WERI-Rb-1 (cell line): ENCODE measurements around the gene STAT4.

Experiments used
- DNase-seq: peaks from one replicate; pipeline ENCODE4 v3.0.0-alpha.2; 2020
- H3K27ac ChIP-seq: fragments of 250-450 bp; sonication (Bioruptor Pico); 2 replicates; pipeline ENCODE4 v1.5.1; 2020; ENCODE audit warnings: mild to moderate bottlenecking, moderate library complexity
- H3K27me3 ChIP-seq: fragments of 250-450 bp; sonication (Bioruptor Pico); 2 replicates; pipeline ENCODE4 v1.5.1; 2021; ENCODE audit warnings: mild to moderate bottlenecking, low read depth, moderate library complexity; ENCODE audit not compliant: insufficient read depth, severe bottlenecking
- H3K36me3 ChIP-seq: fragments of 250-450 bp; sonication (Bioruptor Pico); 2 replicates; pipeline ENCODE4 v1.5.1; 2020; ENCODE audit warnings: mild to moderate bottlenecking, moderate library complexity
- H3K4me3 ChIP-seq: 2 replicates; pipeline ENCODE4 v1.5.1; 2011; ENCODE audit warnings: low read depth, mild to moderate bottlenecking, control low read depth, low read length
- H3K9me3 ChIP-seq: fragments of 250-450 bp; sonication (Bioruptor Pico); 2 replicates; pipeline ENCODE4 v1.5.1; 2021; ENCODE audit warnings: mild to moderate bottlenecking, moderate library complexity; ENCODE audit not compliant: severe bottlenecking
- TF ChIP-seq, protein P1 (sequence below): IDR thresholded peaks from 2 replicates; pipeline ENCODE4 v1.5.1; 2011; ENCODE audit warnings: low read depth, mild to moderate bottlenecking, control low read depth, inconsistent platforms, low read length

The STAT4 gene

GRCh38 chr2:191158193-191158592, 7.4 kb upstream of the STAT4 start:
- TF ChIP-seq, protein P1, sequence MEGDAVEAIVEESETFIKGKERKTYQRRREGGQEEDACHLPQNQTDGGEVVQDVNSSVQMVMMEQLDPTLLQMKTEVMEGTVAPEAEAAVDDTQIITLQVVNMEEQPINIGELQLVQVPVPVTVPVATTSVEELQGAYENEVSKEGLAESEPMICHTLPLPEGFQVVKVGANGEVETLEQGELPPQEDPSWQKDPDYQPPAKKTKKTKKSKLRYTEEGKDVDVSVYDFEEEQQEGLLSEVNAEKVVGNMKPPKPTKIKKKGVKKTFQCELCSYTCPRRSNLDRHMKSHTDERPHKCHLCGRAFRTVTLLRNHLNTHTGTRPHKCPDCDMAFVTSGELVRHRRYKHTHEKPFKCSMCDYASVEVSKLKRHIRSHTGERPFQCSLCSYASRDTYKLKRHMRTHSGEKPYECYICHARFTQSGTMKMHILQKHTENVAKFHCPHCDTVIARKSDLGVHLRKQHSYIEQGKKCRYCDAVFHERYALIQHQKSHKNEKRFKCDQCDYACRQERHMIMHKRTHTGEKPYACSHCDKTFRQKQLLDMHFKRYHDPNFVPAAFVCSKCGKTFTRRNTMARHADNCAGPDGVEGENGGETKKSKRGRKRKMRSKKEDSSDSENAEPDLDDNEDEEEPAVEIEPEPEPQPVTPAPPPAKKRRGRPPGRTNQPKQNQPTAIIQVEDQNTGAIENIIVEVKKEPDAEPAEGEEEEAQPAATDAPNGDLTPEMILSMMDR: no peak
- no peaks in the 10 kb centered on the region for H3K9me3 ChIP-seq
- no peaks in the 10 kb centered on the region for H3K36me3 ChIP-seq
- H3K27ac ChIP-seq: no peak overlapping the region
- no peaks in the 10 kb centered on the region for H3K27me3 ChIP-seq
- H3K4me3 ChIP-seq: no peak overlapping the region
- no peak for DNase-seq

DNA sequence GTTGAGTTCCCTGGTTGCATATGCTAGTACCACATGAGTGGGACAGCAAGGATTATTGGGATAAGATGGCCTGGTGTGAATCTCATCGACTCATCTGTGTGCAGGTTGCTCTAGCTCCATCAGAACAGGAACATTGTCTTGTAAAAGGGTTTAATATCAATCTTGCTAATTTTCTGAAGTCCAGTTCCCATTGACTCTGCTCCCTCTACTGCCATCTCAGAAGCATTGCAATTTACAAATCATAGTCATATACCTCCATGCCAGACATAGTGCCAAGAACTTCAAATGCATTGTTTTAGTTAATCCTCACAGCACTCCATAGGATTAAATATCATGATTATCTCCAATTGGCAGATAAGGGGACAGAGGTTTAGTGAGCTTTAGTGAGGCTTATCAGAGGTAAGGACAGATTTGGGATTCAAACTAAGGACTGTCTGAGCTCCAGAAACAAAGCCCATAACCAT, 4.8 kb upstream of the STAT4 start:
- no peak overlapping the region for H3K27ac ChIP-seq
- TF ChIP-seq, protein P1: peak; percentile 45; the same call in 1 of the 2 replicates

GRCh38 chr2:191153716-191154115, 2.9 kb upstream of the STAT4 start:
- no peaks in the 10 kb centered on the region for H3K9me3 ChIP-seq
- H3K36me3 ChIP-seq: no peaks in the 10 kb centered on the region
- TF ChIP-seq, protein P1: no peak
- no peak overlapping the region for H3K4me3 ChIP-seq
- no peak for DNase-seq
- no peaks in the 10 kb centered on the region for H3K27me3 ChIP-seq
- H3K27ac ChIP-seq: no peak overlapping the region

More for the DNA sequence above, 4.8 kb upstream of the STAT4 start:
- no peak overlapping the region; the same call in 1 of the 2 replicates for H3K4me3 ChIP-seq
- no peaks in the 10 kb centered on the region for H3K27me3 ChIP-seq
- no peaks in the 10 kb centered on the region for H3K9me3 ChIP-seq
- no peaks in the 10 kb centered on the region for H3K36me3 ChIP-seq
- DNase-seq: peak; percentile 19

DNA sequence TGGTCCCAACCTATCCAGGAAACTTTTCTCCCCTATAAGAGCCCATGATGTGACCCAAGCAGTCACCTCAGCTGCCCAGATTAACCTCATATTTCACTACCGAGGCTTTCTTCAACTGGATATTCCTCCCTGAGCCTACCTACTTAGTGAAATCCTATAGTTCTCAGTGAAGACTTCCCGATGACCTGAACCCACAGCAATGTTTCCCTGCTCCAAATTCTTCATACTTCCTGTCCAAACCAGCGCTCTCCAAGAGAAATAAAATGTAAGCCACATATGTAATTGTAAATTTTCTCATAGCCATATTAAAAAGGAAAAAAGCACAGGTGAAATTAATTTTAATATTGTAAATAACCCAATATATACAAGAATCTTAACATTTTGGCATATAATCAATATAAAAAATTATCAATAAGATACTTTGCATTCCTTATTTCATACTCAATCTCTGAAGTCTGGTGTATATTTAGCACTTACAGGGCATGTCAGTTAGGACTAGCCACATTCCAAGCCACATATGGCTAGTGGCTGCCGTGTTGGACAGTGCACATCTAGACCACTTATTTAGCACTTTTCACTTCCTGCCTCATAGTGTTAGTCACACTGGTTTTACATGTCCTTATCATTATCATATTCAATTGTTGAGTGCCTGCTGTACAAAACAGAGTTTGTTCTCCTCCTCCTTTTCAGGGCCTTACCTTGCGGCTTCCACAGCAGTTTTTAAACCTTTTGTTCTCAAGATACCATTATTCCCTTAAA, 1.9 kb upstream of the STAT4 start:
- Histone ChIP-seq H3K27ac (no peak overlapping the region), H3K9me3 (no peaks in the 10 kb centered on the region), H3K4me3 (no peak overlapping the region), H3K27me3 (no peaks in the 10 kb centered on the region), H3K36me3 (no peaks in the 10 kb centered on the region)
- TF ChIP-seq, protein P1: no peak
- DNase-seq: peak; percentile 21

DNA sequence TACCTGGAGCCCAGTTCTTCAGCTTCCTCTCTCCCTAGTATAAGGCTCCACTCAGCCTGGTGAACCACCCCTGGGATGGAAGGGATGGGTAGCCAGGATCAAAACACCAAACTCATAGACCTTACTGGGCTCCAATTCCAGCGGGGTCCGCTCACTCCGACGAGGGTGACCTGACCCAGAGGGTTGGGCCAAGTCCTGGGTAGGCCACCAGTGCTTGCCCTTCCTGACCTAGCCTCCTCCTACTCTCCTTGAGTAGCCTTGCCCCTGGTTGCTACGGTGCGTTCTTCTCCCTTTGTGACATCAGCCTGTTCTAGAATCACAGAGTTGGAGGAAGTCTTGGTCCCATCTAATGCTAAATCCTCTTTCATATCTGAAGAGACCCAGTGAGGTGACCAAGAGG, 537 bp upstream of the STAT4 start:
- Histone ChIP-seq H3K9me3 (no peaks in the 10 kb centered on the region), H3K27me3 (no peaks in the 10 kb centered on the region), H3K27ac (no peak overlapping the region), H3K4me3 (no peak overlapping the region), H3K36me3 (no peaks in the 10 kb centered on the region)
- TF ChIP-seq, protein P1: no peak
- no peak for DNase-seq

DNA sequence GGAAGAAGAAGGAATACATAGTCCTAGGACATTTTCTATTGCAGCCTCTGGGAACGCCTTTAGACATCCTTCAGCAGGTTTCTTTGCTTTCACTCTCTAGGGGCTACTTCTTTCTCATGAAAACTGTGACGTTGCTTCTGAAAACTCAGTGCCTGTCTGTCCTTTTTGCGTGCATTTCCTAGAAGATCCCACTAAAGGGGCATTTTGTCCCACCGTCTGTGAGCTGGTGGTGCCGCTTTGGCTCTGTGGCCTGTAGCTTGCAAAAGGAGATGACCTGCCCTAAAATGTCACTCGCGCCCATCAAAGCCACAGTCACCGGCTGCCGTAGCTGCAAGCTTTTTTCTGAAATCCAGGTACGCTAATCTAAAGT, 579 bp downstream of the STAT4 start:
- Histone ChIP-seq H3K9me3 (no peaks in the 10 kb centered on the region), H3K27me3 (no peaks in the 10 kb centered on the region), H3K36me3 (no peaks in the 10 kb centered on the region), H3K27ac (no peak overlapping the region), H3K4me3 (no peak overlapping the region)
- DNase-seq: no peak
- TF ChIP-seq, protein P1: no peak
